HG03135 (cell line): ENCODE data around the gene CLCN4.
A peak's percentile ranks its signal among the peaks of the same experiment; 100 is the strongest.

Experiments
- ATAC-seq: cut with Tn5 transposase; IDR thresholded peaks from one replicate; pipeline ENCODE4 v1.9.1; 2021; ENCODE audit warnings: mild to moderate bottlenecking, moderate library complexity; ENCODE audit not compliant: unreplicated experiment

Gene CLCN4

DNA sequence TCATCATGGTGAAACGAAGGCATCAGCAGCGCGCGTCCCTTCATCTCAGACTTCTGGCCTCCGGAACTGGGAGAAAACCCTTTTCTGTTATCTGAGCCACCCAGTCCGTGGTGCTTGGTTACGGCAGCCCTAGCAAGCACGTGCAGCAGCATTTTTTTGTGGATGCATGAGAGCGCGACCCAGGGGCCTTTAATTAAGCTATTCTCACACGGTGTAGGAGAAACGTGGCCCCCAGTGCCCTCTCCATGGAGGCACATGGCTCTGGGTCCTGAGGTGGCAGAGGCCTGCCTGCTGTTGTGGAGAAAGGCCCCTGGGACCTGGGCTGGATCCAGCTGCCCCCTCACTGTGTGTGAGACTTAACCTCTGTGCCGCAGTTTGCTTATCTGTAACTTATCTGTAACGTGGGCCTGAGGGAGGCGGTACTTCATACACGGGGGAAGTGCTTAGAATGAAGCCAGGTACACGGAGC is 9.5 kb downstream of the CLCN4 start:
- ATAC-seq, result no peak

DNA sequence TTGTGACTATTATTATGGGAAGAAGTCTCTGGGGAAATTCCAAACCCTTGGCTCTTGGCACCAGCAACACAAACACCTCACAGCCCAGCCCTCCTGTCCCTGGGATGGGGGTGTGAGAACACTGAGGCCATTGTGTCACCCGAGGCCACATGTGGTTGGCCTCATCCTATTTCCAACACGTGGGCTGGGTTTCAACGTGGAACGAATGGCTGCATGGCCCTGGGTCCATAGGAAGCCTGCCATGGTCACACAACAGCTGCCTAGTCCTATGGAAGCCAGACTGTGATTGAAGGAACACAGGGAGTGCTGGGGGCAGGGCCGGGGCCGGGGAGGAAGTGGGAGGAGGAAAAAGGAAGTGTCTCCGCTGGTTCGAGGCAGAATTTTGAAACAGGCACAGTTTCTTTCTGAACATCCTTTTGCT is 10.0 kb downstream of the CLCN4 start:
- ATAC-seq, result no peak

DNA sequence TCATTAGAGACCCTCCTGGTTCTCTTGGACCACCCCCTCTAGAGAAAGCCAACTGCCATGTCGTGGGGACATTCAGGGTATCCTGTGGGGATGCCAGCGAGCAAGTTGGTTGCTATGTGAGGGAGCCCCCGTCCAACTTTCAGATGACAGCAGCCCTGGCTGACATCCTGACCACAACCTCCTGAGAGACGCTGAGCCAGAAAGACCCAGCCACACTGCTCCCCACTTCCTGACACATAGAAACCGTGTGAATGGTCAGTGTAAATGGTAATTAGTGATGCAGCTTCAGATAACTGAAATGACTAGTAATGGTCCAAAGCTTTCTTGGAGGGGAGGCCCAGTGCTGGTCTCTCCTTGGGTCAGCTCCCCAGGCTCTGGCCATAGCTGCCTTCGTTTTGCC is 10.8 kb downstream of the CLCN4 start:
- ATAC-seq, result peak; percentile 60

DNA sequence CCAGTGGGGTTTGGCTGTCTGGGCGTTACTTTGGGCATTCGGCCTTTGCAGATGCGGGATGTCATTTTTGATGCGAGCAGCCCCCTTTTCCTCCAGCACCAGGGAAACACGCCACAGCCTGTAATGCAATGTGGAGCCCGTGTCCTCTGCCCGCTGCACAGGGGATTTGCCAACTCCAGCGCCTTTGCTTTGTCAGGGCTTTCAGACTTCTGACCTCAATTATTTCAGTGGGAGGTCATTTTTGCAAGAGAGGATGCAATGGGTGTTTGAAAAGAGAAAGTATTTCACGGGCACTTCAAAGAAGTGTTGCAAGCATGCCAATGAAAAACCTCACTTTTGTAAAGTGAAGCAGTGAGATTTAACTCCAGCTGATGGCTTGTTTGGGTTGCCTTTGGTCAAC is 11.5 kb downstream of the CLCN4 start:
- no peak for ATAC-seq

DNA sequence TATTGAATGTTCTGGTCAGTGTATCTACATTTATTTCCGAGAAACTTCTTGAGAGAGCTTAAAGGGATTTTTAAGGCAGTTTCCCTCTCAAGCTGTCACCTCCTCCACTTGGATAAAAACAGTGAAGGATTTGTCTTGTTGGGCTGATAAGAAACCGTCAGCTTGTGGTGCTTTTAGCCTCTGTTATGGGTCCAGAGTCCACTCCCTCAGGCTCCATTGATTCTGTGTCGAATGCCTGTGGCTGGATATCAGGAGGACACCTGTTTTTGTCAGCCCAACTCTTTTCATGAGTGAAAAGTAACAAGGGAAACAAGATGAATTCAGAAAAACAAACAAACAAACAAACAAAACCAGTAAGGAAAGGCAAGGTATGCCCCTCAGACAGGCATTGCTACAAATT is 12.4 kb downstream of the CLCN4 start:
- ATAC-seq, result no peak

DNA sequence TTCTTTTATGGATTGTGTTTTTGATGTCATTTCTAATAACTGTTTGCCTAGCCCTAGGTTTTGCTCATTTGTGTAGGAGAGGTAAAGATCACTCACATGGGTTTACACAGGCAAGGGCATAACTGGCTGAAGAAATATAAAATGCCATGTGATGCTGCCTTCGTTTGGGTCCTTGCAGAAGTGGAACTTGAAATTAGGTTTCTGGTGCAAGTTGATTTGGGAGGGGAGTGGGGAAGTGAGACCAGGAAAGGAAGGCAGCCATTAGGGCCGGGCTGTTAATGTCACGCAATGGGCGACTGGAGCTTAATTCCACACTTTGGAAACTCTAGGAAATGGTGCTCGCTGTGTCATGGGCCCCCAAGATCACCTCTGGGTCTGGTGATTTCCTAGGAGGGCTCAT is 14.5 kb downstream of the CLCN4 start:
- ATAC-seq, result no peak

DNA sequence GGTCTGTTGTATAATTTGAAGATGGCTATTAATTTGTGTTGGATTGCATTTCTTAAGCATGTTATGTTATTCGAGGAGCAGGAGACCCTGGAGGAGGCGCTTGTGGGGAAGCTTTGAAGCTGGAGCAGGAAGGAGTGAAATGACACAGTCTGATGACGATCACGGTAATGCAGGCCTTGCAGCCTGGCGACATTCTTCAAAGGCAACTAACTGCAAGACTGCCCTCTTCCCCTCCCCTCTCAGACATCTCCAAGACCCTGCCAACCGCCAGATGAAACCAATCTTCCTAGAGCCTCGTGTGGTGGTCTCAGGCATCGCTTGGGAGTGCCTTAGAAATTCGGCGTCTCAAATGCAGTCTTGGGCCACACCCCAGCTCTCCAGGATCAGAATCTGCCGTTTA is 16.1 kb downstream of the CLCN4 start:
- no peak for ATAC-seq

DNA sequence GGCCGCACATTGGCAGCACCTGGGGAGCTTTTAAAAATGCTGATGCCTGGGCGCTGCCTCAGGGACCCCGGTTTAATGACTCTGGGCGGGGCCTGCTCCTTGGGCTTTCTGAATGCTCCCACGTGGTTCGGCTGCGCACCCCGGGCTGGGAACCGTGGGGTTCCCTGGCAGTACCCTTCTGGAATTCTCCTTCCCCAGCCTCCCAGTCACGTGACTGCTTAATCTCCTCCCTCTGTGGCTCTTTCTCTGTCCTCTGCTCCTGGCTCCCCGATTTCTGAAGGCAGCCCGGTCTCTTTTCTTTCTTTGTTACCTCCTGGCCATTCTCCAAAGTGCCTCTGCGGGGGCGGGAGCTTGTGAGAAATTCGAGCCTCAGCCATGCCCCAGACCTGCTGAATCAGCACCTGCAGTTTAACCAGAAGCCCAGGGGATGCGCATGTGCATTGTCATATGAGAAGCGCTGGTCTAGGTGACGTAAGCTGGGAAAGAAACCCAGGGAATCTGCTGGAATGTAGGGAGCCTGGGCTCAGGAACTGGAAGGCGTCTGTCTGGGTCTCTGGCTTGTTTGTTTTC is 16.6 kb downstream of the CLCN4 start:
- ATAC-seq, result no peak

DNA sequence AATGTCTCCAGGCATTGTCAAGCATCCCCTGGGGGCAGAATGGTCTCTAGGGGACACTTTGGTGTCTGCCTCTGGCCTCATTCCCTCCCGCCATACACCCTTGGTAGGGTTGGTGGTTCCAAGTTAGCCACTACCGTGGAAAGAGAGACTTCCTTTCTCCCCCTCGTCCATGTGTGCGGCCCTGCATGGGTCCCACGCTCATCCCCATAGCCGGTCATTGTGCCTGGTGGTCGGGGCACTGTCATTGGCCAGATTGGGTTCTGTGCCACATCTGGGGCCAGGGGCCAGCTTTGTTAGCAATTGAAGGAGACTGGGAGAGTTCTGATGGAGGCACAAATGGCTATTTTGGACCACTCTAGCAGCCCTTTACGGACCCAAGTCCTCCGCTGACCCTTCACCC is 17.3 kb downstream of the CLCN4 start:
- no peak for ATAC-seq

DNA sequence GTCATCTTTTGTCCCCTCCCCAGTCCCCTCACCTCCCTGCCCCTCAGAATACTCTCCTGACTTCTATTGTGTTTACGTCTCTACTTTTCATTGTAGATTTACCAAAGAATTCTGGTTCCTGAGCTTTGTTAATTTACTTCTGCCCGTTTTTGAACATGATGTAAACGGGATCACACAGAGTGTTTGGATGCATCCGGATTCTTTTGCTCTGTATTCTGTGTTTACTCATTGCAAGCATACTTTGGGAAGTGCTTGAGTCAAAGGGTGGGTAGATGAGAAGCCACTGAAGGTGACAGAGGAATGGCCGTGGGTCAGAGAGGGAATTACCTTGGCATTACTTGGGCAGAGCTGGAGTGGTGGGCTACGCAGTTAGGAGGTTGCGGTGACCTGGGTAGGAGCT is 18.0 kb downstream of the CLCN4 start:
- no peak for ATAC-seq

DNA sequence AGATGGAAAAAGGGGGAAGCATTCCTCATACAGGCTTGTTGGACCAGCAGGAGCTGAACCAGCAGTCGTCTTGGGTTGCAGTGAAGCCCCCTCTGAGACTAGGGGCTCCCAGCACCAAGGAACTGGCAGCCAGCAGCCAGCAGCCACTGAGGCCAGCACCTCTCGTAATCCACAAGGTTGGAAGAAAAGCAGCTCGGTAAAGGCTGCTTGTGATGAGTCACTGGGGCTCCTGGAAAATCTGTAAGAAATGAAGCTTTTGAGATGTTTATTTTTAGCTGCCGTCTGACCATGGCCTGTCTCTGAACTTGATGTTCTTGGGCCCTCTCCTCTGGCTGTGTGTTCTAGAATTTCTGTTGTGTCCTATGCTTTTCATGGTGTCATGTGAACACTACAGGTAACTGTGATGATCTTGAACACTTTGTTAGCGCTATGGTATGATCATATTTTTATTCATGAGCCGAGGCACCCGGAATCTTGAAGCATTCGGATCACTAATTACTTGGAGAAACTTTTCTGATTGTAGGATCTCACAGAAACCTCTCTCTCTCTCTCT is 18.6 kb downstream of the CLCN4 start:
- no peak for ATAC-seq

DNA sequence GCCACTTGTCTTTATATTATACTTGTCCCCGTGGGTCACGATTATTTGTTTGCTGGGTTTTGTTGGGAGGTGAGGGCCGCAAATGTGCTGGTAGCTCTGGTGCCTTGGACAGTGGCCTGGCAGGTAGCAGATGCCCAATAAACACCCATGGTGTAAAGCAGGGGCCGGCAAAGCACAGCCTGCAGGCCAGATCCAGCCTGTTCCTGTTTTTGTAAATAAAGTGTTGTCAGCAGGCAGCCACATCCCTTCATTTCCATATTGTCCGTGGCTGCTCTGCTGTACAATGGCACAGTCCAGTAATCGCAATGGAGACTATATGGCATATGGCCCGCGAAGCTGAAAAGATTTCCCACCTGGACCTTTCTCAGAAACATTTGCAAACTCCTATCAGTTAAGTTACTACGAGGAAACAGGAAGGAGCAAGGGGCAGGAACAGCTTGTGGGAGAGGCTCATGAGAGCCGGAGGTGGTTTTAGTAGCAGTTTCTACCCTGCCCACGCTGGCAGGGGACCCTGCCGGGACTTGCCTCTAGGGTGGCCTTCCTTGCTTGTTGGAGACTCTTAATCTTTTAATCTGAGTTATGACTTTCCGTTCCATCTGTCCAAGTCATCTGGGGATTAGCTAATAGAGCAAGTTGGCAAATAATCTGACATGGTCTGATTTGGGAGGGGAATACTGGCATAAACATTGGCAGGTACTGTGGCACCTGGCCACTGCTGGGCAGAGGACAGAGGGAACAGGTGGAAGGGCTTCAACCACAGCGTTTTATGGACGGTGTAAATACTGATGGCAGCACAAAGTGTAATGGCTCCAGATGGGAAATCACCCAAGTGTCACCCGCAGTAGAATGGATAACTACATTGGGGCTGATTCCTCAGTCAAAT is 19.6 kb downstream of the CLCN4 start:
- ATAC-seq, result no peak

DNA sequence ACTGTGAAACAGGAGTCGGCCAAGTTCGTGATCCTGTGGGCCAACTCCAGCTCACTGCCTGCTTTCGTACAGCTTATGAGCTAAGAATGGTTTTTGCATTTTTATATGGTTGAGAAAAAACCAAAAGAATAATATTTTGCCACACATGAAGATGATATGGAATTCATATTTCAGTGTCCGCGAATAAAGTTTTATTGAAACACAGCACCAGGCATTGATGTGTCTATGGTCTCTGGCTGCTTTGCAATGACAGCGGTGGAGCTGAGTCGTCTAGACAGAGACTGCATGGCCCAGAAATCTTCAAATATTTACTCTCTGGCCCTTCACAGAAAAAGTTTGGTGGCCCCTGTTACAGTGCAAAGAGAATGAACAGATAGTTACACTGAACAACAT is 20.2 kb downstream of the CLCN4 start:
- no peak for ATAC-seq

DNA sequence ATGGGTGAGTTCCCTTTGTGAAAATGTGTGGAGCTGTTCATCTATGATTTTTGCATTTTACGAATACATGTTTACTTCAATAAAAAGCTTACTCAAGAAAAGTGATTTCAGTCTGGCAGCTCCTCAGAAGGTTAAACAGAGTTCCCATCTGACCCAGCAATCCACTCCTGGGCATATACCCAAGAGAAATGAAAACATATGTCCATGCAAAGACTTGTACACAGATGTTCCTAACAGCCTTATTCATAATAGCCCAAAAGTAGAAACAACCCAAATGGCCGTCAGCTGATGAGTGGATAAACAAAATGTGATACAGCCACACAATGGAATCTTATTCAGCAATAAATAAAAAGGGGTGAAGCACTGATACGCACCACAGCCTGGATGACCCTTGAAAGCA is 20.8 kb downstream of the CLCN4 start:
- ATAC-seq, result no peak

DNA sequence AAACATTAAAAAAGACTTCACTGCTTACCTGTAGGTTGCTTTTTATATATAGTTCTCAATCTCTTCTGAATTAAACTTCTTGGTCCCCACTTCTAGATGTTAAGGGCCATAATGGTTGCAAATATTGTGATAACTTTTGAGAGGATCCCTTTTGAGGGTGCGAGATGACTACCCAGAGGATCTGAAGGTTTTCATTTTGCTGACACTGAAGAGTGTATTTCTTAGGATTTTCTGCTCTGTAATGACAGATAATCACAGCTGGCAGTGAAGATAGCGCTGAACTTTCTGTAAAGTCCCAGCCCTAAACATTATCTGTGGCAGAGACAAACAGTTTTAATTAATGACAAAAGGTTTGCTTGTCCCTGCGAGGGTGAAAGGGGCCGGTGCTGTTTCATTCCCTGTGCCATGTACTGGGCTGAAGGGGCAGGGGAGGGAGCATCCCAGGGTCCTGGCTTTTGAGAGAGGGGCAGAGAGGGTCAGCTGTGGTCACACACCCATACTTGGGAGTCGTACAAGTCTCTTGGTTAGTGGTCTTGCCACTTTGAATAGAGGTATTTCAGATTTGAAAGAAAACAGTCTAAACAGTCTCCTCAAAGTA is 22.2 kb downstream of the CLCN4 start:
- ATAC-seq, result no peak

DNA sequence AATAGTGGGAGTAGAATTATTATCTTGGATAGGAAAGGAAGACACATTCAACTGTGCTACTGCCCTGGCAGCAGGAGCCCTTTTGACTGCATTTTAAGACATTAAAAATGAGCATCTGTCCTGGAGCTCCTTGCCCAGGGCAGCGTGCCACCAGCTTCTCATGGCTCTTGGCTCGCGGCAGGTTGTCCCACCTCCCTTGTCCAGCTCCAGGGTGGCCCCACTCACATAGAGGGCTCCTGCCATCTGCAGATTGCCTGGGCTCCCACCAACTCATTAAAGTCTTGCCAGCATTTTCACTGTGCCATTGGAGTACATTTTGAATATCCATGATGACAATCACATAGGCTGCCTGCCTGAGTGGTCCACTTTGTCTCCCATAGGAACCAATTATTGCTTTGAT is 27.0 kb downstream of the CLCN4 start:
- ATAC-seq, result no peak

DNA sequence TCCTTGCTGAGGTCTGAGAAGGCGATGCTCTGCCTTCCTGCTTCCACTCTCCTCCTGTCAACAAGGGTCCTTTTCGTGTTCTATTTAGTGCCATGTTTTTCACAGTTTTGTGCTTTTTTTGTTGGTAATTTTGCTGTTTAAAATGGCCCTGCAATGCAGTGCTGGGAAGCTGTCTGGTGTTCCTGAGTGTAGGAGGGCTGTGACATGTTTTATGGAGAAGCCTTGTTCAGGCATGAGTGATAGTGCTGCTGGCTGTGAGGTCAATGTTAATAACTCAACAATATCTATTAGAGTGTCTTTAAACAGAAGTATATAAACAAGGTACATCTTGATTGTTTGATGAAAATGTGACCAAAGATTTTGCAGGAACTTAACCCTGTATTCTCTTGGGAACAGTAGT is 27.6 kb downstream of the CLCN4 start:
- ATAC-seq, result no peak

DNA sequence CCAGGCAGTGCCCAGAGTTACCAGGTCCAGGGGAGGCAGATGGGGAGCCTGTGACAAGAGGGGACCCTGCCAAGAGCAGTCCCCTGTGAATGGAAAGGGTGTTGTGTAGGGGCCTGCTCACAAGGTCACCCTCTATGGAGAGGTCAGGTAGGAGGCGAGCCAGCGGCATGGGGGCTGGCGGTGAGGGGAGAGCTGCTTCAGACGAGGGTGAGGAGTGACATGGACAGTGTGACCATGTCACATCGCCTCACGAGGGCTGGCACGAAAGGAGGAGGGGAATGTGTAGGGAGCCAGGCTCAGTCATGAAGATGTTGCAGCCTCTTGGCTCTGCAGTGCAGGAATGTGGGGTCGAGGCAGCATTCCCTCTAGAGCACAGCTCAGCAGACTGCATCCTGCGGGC is 29.6 kb downstream of the CLCN4 start:
- no peak for ATAC-seq

DNA sequence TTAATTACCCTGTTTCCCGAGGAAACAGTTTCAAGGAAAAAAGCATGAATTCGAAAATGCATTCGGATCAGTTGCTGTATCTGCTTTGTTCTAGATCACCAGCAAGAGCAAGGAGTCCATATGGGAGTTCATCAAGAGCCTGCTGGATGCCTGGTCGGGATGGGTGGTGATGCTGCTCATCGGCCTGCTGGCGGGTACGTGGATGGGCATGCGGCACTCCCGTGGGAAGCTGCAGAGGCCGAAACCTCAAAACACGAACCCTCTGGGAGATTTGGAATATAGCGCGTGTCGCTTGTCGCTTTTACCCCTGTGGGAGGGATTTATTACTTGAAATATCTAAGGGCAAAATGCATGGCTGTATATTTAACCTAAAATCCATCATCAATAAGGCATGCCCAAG is 30.6 kb downstream of the CLCN4 start:
- ATAC-seq, result no peak

DNA sequence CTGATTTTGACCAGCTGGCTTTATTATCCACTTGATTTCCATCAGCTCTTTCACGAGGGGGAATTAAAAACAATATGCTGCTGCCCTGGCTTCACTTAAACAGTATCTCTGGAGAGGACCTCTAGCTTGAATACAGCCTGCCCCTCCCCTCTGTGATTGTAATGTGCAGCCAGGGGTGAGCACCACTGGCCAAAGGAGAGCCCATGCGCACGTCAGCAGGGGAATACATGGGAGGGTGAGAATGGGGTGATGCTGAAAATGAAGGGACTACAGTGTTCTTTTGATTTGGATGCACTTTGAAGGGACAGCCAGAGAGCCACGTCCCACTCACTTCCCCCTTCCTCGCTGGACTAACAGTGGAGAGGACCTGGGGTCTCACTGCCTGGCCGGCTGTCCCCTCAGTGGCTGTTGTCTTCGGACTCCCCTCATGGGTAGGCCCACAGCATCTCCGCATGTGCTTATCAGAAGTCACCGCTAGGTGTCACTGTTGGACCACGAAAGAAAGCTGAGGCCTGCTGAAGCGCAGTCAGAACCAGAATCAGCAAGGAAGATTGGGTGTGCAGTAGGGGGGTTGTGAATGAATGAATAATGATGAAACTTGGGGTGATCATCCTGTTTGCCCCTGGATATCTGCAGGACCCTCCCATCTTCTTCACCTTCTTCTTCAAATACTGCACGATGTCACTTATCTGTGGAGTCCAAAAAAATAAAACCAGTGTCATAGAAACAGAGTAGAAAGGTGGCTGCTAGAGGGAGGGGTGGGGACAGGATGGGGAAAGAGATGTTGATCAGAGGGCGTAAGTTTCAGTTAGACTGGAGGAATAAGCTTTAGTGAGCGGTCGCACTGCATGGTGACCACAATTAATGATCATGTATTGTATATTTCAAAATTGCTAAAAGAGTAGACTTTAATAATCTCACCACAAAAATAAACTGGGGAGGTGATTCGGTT is 32.8 kb downstream of the CLCN4 start:
- peak; percentile 84 for ATAC-seq

DNA sequence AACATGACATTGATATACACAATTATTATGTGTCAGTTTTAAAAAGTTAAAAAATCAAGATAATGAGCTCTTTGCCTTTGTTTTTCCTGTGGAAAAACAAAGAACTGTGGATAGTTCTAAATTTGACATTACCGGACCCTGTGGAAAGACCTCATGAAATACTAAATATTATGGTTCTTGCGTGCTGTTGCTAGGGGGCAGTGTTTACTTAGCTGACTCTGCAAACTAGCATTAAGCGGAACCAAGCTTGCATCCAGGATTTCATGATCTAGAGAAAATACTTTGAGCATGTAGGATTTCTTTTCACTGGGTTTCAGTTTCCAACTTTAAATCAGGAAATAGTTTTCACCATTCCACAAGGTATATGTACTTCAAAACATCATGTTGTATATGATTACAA is 33.6 kb downstream of the CLCN4 start:
- ATAC-seq, result no peak
